HL-60/S4 (cell line): ENCODE data around the gene FRY.

ENCODE experiments used
- in situ Hi-C: fragments of 300-500 bp; cut with MboI; formaldehyde crosslinking; loops from 2 replicates; pipeline ENCODE4 v1.14.3; 2022; ENCODE audit warnings: low sequenced_read_pairs

Gene FRY

GRCh38 chr13:32013181-32013580 is 18.4 kb upstream of the FRY start:
- in situ Hi-C loops, result loop anchor here (25.0 kb wide), 1 partner anchor 299 kb away; the partner anchor contains the start of genes BRCA2 and ZAR1L

- in situ Hi-C loops, result loop anchor here (25.0 kb wide), 1 partner anchor 296 kb away; the partner anchor contains the start of genes BRCA2 and ZAR1L
Observed at GRCh38 chr13:32016119-32016518, 15.5 kb upstream of the FRY start.

- in situ Hi-C loops, result loop anchor here (25.0 kb wide), 1 partner anchor 296 kb away; the partner anchor contains the start of genes BRCA2 and ZAR1L
Observed at GRCh38 chr13:32016631-32017030, 14.9 kb upstream of the FRY start.

- in situ Hi-C loops, result loop anchor here (25.0 kb wide), 1 partner anchor 295 kb away; the partner anchor contains the start of genes BRCA2 and ZAR1L
Observed at GRCh38 chr13:32017474-32017873, 14.1 kb upstream of the FRY start.

- in situ Hi-C loops, result loop anchor here (25.0 kb wide), 1 partner anchor 293 kb away; the partner anchor contains the start of genes BRCA2 and ZAR1L
Observed at GRCh38 chr13:32019612-32020233, 11.9 kb upstream of the FRY start.

- in situ Hi-C loops, result loop anchor here (25.0 kb wide), 1 partner anchor 291 kb away; the partner anchor contains the start of genes BRCA2 and ZAR1L
Observed at GRCh38 chr13:32021785-32022184, 9.8 kb upstream of the FRY start.

- in situ Hi-C loops, result loop anchor here (25.0 kb wide), 1 partner anchor 290 kb away; the partner anchor contains the start of genes BRCA2 and ZAR1L
Observed at GRCh38 chr13:32022311-32022710, 9.3 kb upstream of the FRY start.

- in situ Hi-C loops, result loop anchor here (25.0 kb wide), 1 partner anchor 289 kb away; the partner anchor contains the start of genes BRCA2 and ZAR1L
Observed at GRCh38 chr13:32023096-32023495, 8.5 kb upstream of the FRY start.

- in situ Hi-C loops, result loop anchor here (25.0 kb wide), 1 partner anchor 289 kb away; the partner anchor contains the start of genes BRCA2 and ZAR1L
Observed at GRCh38 chr13:32023698-32024097, 7.9 kb upstream of the FRY start.

- in situ Hi-C loops, result loop anchor here (25.0 kb wide), 1 partner anchor 288 kb away; the partner anchor contains the start of genes BRCA2 and ZAR1L
Observed at GRCh38 chr13:32024750-32025149, 6.8 kb upstream of the FRY start.

- in situ Hi-C loops, result no loop called here
Observed at GRCh38 chr13:32025730-32026129, 5.8 kb upstream of the FRY start.

- in situ Hi-C loops, result no loop called here
Observed at GRCh38 chr13:32026623-32027022, 5.0 kb upstream of the FRY start.

- in situ Hi-C loops, result no loop called here
Observed at GRCh38 chr13:32028711-32029110, 2.9 kb upstream of the FRY start.

- in situ Hi-C loops, result loop anchor here (10.0 kb wide), 1 partner anchor 75 kb away; no protein-coding TSS in a partner anchor
Observed at GRCh38 chr13:32029684-32030083, 1.9 kb upstream of the FRY start.

- in situ Hi-C loops, result loop anchor here (10.0 kb wide), 1 partner anchor 73 kb away; no protein-coding TSS in a partner anchor
Observed at GRCh38 chr13:32031815-32032370, 319 bp downstream of the FRY start.

- in situ Hi-C loops, result loop anchor here (10.0 kb wide), 1 partner anchor 72 kb away; no protein-coding TSS in a partner anchor
Observed at GRCh38 chr13:32032759-32033158, 1.2 kb downstream of the FRY start.

GRCh38 chr13:32033744-32034143 is 2.2 kb downstream of the FRY start:
- in situ Hi-C loops, result loop anchor here (10.0 kb wide), 1 partner anchor 71 kb away; no protein-coding TSS in a partner anchor

- in situ Hi-C loops, result loop anchor here (10.0 kb wide), 1 partner anchor 69 kb away; no protein-coding TSS in a partner anchor
Observed at GRCh38 chr13:32035716-32036115, 4.1 kb downstream of the FRY start.

GRCh38 chr13:32036126-32036695 is 4.6 kb downstream of the FRY start:
- in situ Hi-C loops, result loop anchor here (10.0 kb wide), 1 partner anchor 69 kb away; no protein-coding TSS in a partner anchor

- in situ Hi-C loops, result loop anchor here (10.0 kb wide), 1 partner anchor 68 kb away; no protein-coding TSS in a partner anchor
Observed at GRCh38 chr13:32036757-32037156, 5.2 kb downstream of the FRY start.

GRCh38 chr13:32037471-32037870 is 5.9 kb downstream of the FRY start:
- in situ Hi-C loops, result loop anchor here (10.0 kb wide), 1 partner anchor 67 kb away; no protein-coding TSS in a partner anchor
